GM21619 (cell line): ENCODE measurements around the gene RNF144A.

Source experiments
- ATAC-seq: cut with Tn5 transposase; IDR thresholded peaks from one replicate; pipeline ENCODE4 v1.9.1; 2021; ENCODE audit not compliant: unreplicated experiment

Gene RNF144A

DNA sequence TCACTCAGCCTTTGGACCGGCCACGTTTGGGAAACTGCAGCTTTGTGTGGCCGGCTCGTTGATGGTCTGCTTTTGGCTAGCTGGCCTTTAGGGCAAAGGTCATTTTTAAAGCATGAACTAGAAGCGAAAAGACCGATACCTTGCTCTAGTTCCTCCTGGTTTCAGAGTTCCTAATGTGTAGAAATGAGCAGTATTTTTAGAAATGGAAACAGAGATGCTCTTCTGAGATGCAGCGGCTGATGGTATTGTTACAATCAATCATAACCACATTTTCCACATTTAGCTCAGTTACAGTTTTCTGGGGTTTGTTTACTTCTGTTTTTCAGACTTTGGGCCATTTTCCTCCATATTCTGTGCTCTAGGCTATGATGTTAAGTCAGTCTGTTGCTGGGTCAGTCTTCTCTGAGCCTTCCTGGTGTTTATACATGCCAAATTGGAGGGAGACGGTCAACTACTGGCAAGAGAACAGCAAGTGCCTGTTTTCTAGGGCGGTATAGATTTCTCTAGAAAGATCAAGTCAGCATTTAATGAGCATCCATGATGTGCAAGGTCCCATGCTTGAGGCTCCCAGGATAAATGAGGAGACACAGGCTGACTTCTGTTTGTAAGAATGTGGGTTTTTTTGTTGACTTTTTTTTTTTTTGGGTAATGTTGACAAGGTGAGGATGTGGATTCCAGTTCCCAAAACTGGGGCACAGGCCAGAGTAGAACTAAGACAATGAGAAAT lies 28.0 kb downstream of the RNF144A start:
- ATAC-seq = peak; percentile 92

DNA sequence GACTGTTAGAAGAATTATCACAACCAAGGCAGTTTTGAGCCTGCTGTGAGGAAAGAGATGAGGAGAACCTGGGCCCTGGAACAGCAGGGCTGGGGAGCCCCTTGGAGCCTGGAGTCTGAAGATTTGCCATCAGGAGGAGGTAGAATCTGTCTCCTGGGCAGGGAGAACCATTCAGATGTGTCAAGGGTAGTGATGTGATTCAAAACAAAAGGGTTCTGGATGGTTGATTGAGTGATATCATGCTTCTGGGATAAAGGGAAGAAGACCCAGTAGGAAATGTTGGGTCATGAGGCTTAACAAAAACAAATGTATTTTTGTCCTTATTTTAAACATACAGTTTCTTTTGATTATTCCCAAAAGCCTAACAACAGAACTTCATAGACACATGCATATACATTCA lies 28.6 kb downstream of the RNF144A start:
- no peak for ATAC-seq

DNA sequence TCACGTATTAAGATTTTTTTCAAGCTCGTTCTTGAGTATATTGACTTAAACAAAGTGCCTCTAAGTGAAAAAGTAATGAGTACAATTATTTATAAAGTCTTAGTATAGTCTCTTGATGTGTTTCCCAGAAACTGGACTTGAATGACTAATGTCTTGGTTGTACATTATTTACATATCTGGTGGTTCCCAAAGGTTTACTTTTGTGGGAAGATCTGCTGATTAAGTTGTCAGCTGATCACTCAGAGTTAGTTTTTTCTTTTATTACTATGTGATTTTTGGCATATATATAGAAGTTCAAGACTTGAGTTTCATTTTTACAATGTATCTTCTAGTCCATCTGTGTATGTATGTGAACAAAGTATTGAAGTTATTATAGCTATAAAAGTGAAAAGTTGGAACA lies 29.5 kb downstream of the RNF144A start:
- no peak for ATAC-seq

DNA sequence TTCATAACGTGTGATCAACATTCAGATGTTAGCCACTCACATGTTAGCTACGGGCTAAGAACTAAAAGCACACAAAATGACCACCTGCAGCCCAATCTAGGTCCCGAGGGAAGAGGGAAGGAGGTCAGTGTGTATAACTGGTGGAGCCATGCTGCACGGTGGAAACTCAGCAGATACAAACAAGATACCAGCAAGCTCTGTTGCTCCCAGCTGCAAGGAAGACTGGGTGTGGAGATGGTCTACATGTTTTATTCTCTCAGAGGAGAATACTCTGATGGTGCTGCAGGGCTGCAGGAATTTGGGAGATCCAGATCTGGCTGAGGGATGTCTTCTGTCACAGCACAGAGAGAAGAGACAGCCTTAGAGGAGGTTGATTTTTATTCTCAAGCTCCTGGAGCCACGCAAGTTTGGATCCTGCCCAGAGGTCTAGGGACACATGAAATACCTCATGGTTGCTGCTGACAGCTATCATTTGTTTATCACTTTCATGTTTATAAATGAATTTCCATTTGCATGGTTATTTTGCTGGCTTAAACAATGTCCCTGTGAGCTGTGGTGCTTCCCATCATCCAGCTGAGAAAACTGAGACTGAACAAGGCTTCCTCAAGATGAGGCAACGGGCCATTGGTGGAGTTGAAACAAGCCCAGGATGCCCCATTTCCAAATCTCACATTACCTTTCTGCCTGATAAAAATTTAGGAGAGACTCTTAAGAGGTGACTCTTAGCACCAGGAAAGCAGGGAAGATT lies 30.9 kb downstream of the RNF144A start:
- ATAC-seq = no peak

DNA sequence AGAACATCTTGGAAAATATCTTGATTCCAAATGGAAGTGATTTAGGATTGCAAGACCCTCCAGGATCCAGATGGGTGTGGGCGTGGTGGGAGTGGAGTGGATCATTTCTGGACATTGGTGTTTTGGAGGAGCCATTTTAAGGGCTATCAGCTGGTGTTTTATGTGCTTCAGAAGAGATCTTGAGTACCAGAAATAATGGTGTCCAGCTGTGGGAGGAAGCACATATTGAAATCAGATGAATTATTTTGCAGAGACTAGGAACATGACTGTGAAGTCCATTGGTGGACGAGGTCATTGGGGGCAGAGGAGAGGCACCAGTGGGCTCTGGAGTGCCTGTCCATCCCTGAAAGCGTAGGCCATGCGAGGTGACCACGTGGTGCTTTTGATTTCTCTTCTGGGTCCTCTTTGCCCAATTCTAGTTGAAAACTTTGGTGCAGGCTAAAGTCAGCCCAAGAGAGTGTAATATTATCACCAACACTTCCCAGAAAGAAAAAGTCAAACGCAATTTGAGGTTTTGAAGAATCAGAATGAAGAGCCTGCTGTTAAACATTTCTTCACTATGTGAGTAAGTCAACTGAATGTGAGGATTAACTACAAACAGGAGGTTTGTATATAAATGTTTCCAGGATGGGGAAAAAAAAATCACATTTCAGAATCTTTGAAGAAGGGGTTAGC lies 31.6 kb downstream of the RNF144A start:
- no peak for ATAC-seq

DNA sequence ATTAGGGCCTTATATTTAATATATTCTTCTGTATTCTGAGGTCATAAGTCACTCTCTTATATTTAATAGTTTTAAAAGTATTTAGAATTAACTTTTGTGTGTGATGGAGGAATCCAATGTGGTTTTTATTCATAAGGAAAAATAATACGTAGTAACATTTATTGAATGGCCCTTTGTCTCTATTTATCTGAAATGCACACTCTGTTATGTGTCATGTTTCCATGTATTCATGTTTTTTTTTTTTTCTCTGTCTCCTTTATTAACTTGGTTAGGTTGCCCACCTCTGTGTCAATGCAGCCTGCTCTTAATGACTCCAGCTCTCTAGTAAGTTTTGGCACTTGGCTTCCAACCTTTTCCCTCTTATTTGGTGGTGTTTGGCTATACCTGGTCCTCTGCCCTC lies 33.8 kb downstream of the RNF144A start:
- no peak for ATAC-seq

DNA sequence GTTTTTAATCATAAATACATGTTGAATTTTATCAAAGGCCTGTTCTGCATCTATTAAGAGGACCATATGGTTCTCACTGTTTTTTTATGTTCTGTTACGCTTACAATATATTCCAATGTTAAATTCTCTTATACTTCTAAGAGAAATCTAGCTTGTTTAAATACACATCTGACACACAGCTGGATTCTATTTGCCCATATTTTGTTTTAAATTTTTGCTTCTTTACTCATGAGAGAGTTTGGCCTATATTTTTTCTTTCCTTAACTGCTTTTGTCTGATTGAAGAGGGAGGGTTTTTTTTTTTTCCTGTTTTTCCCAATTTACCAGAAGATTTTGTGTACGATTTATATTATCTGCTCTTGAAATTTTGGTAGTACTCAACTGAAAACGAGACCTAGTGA lies 34.9 kb downstream of the RNF144A start:
- no peak for ATAC-seq

DNA sequence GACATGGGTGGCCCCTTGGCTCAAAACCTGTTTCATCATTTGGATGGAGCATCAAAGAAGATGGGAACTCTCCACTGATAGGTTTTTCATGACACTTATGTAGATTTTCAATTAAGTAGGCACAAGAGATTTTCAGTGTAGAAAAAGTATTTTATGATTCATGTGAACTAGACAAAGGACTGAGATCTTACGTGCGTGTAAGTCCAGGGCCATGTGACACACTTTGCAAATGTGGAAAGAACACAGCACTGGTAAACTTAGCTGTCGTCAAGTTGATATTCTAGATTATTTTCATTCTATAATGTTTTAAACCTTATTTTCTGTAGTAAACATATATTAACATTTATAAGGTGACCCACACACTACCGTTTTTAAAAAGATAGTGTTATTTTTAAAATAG lies 37.4 kb downstream of the RNF144A start:
- no peak for ATAC-seq

DNA sequence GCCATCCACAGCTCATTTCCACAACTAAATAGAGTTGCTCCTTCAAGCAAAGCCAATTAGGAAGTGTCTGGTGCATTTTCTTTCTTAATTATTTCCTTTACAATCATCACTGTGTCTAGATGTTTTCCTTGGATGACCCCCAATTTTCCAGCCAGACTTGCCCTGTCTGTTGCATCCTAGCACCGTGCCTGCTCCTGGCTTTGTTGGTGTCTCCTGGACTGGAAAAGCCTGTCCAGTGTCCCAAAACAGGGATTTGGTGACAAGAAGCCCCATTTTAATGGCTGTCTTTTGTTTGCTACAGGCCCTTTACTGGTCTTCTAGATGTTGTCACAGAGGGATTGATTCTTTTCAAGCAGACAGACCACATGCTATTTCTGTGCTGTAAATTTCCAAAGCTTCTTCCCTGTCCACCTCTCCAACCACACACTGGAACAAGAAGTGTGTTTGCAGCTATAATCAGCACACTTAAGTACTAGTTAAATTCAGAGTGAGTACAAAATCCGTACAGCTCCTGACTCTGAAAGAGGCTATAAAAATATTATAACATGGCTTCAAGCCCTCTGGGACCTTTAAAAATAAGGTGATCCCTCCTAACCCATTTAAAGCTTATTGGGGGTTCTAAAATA lies 38.4 kb downstream of the RNF144A start:
- no peak for ATAC-seq

DNA sequence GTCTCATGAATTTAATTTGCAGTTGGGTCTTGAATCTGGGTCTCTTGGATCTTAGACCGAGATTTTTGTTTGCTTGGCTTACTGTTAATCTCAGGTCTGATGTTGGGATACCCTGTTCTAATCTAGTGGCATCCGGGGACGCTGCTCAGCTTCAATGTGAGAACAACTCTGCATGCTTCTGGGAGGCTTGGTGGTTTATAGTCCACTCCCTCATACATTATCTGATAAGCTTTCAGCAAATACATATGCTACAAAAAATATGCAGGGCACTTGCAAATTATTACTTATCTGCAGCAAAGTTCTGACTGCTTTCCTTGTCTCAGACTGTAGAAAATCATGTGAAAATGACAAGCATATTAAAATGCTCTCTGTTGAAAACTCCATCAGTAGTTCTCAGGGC lies 39.4 kb downstream of the RNF144A start:
- no peak for ATAC-seq

DNA sequence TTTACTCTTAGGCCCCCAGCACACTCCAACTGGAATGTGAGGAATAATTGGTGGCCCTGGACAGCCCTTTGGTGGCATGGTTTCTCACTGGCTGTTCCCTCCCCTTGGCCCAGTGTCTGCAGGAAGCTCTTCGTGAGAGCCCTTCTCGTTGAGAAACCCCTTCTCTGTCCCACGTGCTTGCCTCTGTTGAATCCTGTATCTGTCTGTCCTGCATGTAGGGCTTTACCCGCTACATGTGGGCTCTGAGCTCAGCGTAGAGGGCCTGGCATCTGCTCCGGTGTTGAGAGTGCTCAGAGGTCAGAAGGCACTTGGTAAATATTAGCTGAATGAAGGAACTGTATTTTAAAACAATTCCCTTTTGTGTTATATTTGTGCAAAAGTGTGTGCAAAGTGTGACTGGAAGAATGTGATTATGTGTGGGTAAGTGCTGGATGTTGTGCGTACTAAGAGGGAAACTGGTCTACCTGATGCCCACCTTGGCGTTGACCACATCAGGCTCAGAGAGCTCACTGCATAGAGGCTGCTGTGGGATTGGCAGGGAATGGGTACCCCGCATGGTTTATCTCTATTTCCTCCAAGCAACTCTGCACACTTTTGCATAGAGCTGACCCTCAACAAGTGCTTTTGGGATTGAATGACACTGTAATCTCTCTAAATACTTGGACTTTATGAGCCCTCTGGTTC lies 40.0 kb downstream of the RNF144A start:
- no peak for ATAC-seq

DNA sequence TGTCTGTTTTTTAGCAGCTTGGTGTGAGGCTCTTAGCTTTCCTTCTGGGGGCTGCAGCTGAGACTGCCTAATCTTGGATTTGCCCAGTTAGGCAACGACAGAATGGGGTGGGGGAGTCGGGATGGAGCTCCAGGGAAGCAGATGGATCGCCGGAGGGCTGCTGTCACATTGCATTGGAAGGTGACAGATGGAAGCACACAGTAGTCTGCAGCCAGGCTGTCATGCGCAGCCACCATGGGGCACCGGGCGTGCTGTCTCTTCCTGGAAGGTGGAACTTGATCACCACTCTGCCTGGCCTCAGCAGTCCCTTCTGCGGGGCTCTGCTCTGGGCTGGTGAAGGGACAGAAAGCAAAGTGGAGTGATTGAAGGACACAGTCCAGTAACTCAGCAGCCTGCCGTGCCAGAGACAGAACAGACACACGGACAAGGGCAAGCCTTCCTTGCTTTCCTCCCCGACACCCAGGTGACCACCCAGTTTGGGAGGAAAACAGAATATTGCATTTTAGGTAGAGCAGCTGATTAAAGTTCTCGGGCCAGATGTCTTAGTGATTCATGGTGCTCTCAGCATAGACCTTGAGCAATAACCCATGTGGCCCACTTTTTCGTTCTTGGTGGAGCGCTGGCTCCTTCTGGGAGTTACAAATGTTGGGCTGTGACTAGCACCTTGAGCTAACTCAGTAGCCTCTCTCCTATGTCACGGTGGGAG lies 40.9 kb downstream of the RNF144A start:
- no peak for ATAC-seq

DNA sequence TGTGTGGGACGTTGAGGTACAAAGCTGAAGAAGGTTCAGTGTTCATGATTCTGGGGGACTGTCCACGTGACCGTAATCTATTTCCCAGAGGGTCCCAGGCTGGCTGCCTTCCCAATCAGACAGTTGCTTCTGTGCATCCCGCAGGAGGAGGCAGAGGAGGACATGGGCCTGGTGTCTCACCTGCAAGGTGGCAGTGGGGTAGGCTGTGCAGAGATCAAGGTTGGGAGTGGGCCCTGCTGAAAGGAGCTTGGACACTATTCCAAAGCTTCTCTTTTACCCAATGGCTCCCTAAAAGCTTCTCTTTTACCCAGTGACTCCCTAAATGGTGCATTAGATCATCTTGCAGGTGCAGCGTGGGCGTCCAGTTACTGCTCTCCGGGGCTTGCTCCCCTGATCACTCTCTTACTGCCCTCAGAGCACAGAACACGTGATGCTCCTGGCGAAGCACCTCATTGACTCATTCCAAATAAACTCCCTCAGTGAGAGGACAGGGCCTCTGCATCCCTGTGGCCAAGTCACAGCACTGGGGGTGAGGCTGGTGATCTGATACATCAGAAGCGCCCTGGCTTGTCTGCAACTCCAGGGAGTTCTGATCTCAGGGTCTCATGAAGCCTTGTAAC lies 41.5 kb downstream of the RNF144A start:
- ATAC-seq = no peak

DNA sequence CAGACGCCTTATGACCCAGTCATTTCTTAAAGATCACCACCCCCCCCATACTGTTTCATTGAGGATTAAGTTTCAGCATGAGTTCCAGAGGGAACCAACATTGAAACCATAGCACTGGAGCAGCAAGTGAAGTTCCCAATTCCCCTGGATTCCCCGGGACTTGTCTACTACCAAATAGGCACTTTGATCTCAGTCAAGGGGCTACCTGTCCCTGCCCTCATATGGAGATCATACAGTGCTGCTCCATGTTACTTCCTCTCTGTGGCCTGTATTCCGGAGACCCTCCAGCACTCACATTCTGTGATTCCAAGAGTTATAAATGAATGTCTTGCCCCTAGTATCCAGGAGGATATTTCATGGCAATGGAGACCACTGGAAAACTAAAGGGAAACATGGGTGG lies 42.5 kb downstream of the RNF144A start:
- no peak for ATAC-seq

DNA sequence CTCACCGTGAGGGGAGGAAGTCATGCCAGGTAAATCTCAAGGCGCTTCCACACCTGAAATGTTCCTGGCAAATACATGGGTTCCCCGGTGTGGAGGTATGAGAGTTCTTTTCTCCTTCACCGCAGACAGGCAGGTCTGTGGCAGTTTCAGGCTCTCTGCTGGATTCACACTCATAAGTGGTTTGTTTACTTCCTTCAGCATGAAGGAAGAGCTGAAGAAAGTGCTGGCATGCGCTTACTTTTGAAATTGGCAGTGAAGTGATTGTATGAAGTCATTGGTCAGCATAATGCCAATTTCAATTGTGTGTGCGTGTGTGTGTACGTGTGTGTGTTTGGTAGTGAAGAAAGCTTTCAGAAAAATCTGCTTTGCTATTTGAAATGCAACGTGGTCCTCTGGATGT lies 43.4 kb downstream of the RNF144A start:
- ATAC-seq = no peak

DNA sequence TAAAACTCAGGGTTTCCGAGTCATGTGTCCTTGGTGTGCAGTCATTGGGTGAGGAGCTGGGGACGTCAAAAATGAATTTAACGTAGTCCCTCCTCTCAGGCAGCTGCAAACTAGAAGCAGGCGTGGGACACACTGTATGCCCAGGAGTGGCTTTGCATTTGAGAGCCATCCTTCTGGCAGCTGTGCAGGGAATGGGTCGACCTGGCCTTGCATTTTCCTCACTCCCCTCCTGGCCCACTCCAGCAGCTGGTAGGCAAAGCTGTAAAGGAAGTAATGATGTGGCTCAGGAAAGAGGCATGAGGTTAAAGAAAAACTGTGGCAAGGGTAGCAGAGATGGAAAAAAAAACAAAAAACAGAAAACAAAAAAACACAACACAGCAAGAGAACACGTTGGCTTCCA lies 46.5 kb downstream of the RNF144A start:
- ATAC-seq = no peak

DNA sequence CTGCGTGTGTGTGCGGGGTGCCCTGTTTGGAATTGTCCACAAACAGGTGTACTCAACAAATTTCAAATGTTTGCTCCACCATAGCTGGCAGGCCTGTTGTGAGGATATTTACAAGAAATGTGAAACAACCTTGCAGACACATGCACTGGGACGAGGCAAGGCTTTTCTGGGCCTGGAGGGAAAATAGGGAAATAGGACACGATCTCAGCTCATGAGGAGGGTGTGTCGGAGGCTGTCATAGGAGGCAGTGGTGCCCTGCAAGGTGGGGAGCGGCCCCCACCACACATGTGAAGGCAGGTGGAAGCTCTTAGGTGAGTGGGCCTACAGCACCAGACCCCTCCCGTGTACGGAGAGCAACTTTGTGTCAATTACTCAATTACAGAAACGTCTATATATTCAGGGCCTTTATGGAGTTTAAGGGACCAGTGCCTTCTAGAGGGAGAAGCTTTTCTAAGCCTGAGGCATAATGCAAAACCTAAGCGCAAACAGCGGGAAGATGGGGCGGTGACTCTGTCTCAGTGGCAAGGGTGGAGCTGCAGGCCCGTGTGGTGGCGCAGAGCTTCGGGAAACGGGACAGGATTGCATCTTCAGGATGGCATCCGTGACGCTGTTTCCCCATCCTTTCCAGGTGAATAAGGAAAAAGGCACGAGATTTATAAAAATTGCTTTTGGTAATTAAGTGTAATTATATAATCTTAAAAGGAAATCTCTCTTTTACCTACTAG lies 48.0 kb downstream of the RNF144A start:
- ATAC-seq = no peak

DNA sequence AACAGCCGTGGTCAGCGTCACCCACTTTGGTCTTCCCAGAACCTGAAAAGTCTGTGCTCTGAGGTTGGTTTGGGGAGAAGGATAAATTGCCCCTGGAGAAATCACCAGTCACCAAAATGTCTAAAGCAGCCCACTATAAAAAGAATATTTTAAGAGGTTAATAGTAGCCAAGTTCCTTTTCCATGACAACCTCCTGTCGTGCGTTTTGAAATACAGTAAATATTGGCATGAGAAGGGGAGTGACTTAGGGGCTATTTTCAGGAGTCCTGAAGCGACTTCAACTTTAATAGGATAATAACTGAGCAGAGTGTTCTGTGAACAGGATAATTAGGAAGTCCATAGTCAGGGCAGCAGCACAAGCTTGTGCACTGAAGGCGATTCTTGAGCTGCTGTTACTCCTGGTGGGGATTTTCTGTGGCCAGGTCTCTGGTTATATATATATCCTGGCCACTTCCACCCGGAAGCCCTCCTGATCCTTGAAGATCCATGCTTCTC lies 49.3 kb downstream of the RNF144A start:
- ATAC-seq = no peak

DNA sequence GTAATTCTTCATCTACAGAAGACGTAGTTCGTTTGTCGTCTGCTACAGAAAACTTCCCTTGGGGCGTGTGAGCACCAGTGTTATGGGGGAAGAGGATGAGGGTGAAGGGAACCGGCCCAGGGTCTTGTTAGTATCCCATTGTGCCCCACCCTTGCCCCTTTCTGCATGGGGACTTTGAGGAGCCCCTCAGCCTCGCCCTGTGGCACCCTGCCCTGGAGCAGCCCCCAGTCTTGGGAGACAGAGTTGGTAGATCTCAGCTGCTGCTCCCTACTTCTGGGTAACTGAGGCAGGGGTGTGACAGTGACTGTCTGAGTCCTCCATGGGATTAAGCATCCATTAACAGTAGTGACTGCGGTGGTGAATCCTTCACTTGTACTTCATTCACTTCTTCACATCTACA lies 50.1 kb downstream of the RNF144A start:
- ATAC-seq = no peak
